KOPT-K1 (cell line): ENCODE results near the gene ATP1A1.

ENCODE experiments used
- H3K27ac ChIP-seq: fragments of 200-600 bp; sonication (generic); 2 replicates; pipeline ENCODE4 v1.5.1; 2016; ENCODE audit warnings: antibody characterized with exemption, mild to moderate bottlenecking, low read depth, low read length; ENCODE audit not compliant: poor library complexity, severe bottlenecking
- H3K36me3 ChIP-seq: fragments of 200-600 bp; sonication (generic); 2 replicates; pipeline ENCODE4 v1.5.1; 2017; ENCODE audit warnings: antibody characterized with exemption, mild to moderate bottlenecking, low read length, moderate library complexity; ENCODE audit not compliant: insufficient read depth
- H3K9me3 ChIP-seq: fragments of 200-600 bp; sonication (generic); 2 replicates; pipeline ENCODE4 v1.5.1; 2017; ENCODE audit warnings: antibody characterized with exemption, low read length, mild to moderate bottlenecking; ENCODE audit not compliant: insufficient read depth, poor library complexity, severe bottlenecking

Gene ATP1A1

GRCh38 chr1:116372651-116373430, at the start of gene ATP1A1:
ATP1A1 (plus strand) TSS chr1:116373244; CDS start chr1:116373512, 268 bp downstream.
- no peaks in the 10 kb centered on the region for H3K36me3 ChIP-seq
- H3K9me3 ChIP-seq = no peaks in the 10 kb centered on the region
- H3K27ac ChIP-seq = peak within 1 kb of the TSS; percentile 90

GRCh38 chr1:116323491-116323890, 49.6 kb upstream of the ATP1A1 start:
- H3K36me3 ChIP-seq = no peaks in the 10 kb centered on the region
- peak overlapping the region; percentile 50 for H3K27ac ChIP-seq
- no peaks in the 10 kb centered on the region for H3K9me3 ChIP-seq

GRCh38 chr1:116324411-116324810, 48.6 kb upstream of the ATP1A1 start:
- Histone ChIP-seq H3K9me3 (no peaks in the 10 kb centered on the region), H3K27ac (peak overlapping the region; percentile 79), H3K36me3 (no peaks in the 10 kb centered on the region)

- H3K27ac ChIP-seq = peak overlapping the region; percentile 79
- H3K36me3 ChIP-seq = no peaks in the 10 kb centered on the region
- H3K9me3 ChIP-seq = no peaks in the 10 kb centered on the region
These were observed 47.9 kb upstream of the ATP1A1 start for GRCh38 chr1:116325104-116325503.

- Histone ChIP-seq H3K36me3 (no peaks in the 10 kb centered on the region), H3K27ac (peak overlapping the region; percentile 79), H3K9me3 (no peaks in the 10 kb centered on the region)
These were observed 47.1 kb upstream of the ATP1A1 start for GRCh38 chr1:116325922-116326321.

- H3K27ac ChIP-seq = peak overlapping the region; percentile 79
- no peaks in the 10 kb centered on the region for H3K36me3 ChIP-seq
- H3K9me3 ChIP-seq = no peaks in the 10 kb centered on the region
These were observed 46.6 kb upstream of the ATP1A1 start for GRCh38 chr1:116326486-116326885.

GRCh38 chr1:116328671-116329070, 44.4 kb upstream of the ATP1A1 start:
- H3K36me3 ChIP-seq = no peaks in the 10 kb centered on the region
- peak overlapping the region; percentile 1 for H3K27ac ChIP-seq

GRCh38 chr1:116329524-116330341, 43.3 kb upstream of the ATP1A1 start:
- no peaks in the 10 kb centered on the region for H3K9me3 ChIP-seq
- H3K36me3 ChIP-seq = no peaks in the 10 kb centered on the region
- H3K27ac ChIP-seq = peak overlapping the region; percentile 51

More at GRCh38 chr1:116328671-116329070, 44.4 kb upstream of the ATP1A1 start:
- no peaks in the 10 kb centered on the region for H3K9me3 ChIP-seq

GRCh38 chr1:116330342-116330652, 42.7 kb upstream of the ATP1A1 start:
- no peaks in the 10 kb centered on the region for H3K9me3 ChIP-seq
- H3K36me3 ChIP-seq = no peaks in the 10 kb centered on the region
- H3K27ac ChIP-seq = peak overlapping the region; percentile 51

GRCh38 chr1:116330846-116331245, 42.2 kb upstream of the ATP1A1 start:
- no peak overlapping the region for H3K27ac ChIP-seq
- H3K9me3 ChIP-seq = no peaks in the 10 kb centered on the region
- no peaks in the 10 kb centered on the region for H3K36me3 ChIP-seq

GRCh38 chr1:116331523-116331922, 41.5 kb upstream of the ATP1A1 start:
- Histone ChIP-seq H3K27ac (no peak overlapping the region), H3K36me3 (no peaks in the 10 kb centered on the region), H3K9me3 (no peaks in the 10 kb centered on the region)

GRCh38 chr1:116332451-116332850, 40.6 kb upstream of the ATP1A1 start:
- no peaks in the 10 kb centered on the region for H3K9me3 ChIP-seq
- no peaks in the 10 kb centered on the region for H3K36me3 ChIP-seq
- no peak overlapping the region for H3K27ac ChIP-seq

GRCh38 chr1:116333171-116334014, 39.7 kb upstream of the ATP1A1 start:
- H3K9me3 ChIP-seq = no peaks in the 10 kb centered on the region
- H3K36me3 ChIP-seq = no peaks in the 10 kb centered on the region
- H3K27ac ChIP-seq = no peak overlapping the region

- no peak overlapping the region for H3K27ac ChIP-seq
- no peaks in the 10 kb centered on the region for H3K36me3 ChIP-seq
- no peaks in the 10 kb centered on the region for H3K9me3 ChIP-seq
These were observed 39.0 kb upstream of the ATP1A1 start for GRCh38 chr1:116334015-116334547.
